Measurements from ENCODE around the gene AQP3. TPM values are rescaled to one million over a fixed set of nuclear protein-coding genes. Genes with fewer than 3 reads are reported as not detected.

Gene AQP3
- total and polyA plus RNA-seq, 2 of the 8 experiments (the other 6 are each of a cell fraction or from before 2014, with no cell fraction given), result 2.6 to 7.6 TPM

- POLR2A ChIA-PET (ENCODE audit: partially characterized antibody), result interaction anchor here (0.6 to 0.9 kb wide), 3 partner anchors 9 to 29 kb away, joined by 3 to 4 read pairs (median 3); no protein-coding TSS in a partner anchor
- H3K27me3 ChIP-seq (replicated peaks in 1 of 4; ENCODE audit: control insufficient read depth in 3 of 4, extremely low read depth in 1 of 4, insufficient read depth in 3 of 4, low read length in 3 of 4), result no peaks in the 10 kb centered on the region
- no peak overlapping the region for H2AK5ac ChIP-seq (ENCODE audit: low read depth, low read length)
- H3K56ac ChIP-seq (replicated peaks; ENCODE audit: insufficient read length, low read depth, low read length), result no peak overlapping the region
- no peak overlapping the region for H3K23ac ChIP-seq (ENCODE audit: insufficient read length)
- no peak overlapping the region for H3K4me3 ChIP-seq (ENCODE audit: extremely low read depth in 1 of 4, insufficient read depth in 2 of 4, low read depth in 3 of 4, low read length in 4 of 4)
- H3K27ac ChIP-seq (ENCODE audit: low read depth, low read length), result no peak overlapping the region
- H4K8ac ChIP-seq (ENCODE audit: extremely low read depth, insufficient read depth, low read length), result no peak overlapping the region
- no peak overlapping the region for H2BK20ac ChIP-seq (ENCODE audit: low read length)
- H3K9ac ChIP-seq (replicated peaks in 1 of 4; ENCODE audit: extremely low read depth in 1 of 4, low read depth in 3 of 4, low read length in 3 of 4), result no peak overlapping the region
- H2BK15ac ChIP-seq (ENCODE audit: low read length), result no peak overlapping the region; the same call in 1 of the 2 replicates
- no peak overlapping the region for H3K18ac ChIP-seq (ENCODE audit: extremely low read depth, low read length)
- H2BK120ac ChIP-seq (replicated peaks; ENCODE audit: low read depth, low read length), result no peak overlapping the region
- CTCF ChIA-PET (ENCODE audit: partially characterized antibody), result interaction anchor here (1.0 to 6.2 kb wide), 9 partner anchors 13 to 60 kb away, joined by 4 to 45 read pairs (median 6); partner anchors contain the start of gene AQP3
- H3K23me2 ChIP-seq (ENCODE audit: low read depth, low read length), result no peaks in the 10 kb centered on the region
- H3K36me3 ChIP-seq (ENCODE audit: control insufficient read depth in 2 of 4, insufficient read depth in 4 of 4, low read length in 3 of 4), result no peaks in the 10 kb centered on the region
- no peaks in the 10 kb centered on the region for H3K79me1 ChIP-seq (ENCODE audit: low read depth, low read length)
- 82 to 100% methylated on average over 1 to 15 of the region's 16 CpGs for WGBS, 2 experiments (ENCODE audit: extremely low coverage in 1 of 2, insufficient coverage in 1 of 2, insufficient read length in 1 of 2, insufficient replicate concordance in 2 of 2, low coverage in 1 of 2, low lambda C conversion rate in 2 of 2, missing lambda C conversion rate in 1 of 2)
- no peaks in the 10 kb centered on the region for H3K9me3 ChIP-seq (ENCODE audit: insufficient read depth in 2 of 2, low read depth in 1 of 2, low read length in 1 of 2)
- no peak for DNase-seq (ENCODE audit: low read depth in 1 of 2, low spot score in 2 of 2)
- no peak overlapping the region for H2AFZ ChIP-seq (ENCODE audit: low read length)
- H3K4me2 ChIP-seq (ENCODE audit: insufficient read depth in 1 of 2, low read depth in 2 of 2, low read length in 2 of 2), result no peak overlapping the region
- no peak overlapping the region for H4K91ac ChIP-seq (replicated peaks; ENCODE audit: insufficient read length, low read length)
- peaks cover 0 to 2% (median 0%) of the 10 kb centered on the region in 4 experiments; a peak in 3 of 7 replicates for H3K4me1 ChIP-seq (replicated peaks in 1 of 4; ENCODE audit: control insufficient read depth in 3 of 4, insufficient read depth in 4 of 4, low read length in 3 of 4)
- H4K20me1 ChIP-seq (replicated peaks in 1 of 2; ENCODE audit: control insufficient read depth in 1 of 2, insufficient read depth in 2 of 2, low read length in 2 of 2), result no peaks in the 10 kb centered on the region
- H3K79me2 ChIP-seq (ENCODE audit: control insufficient read depth in 1 of 2, insufficient read depth in 2 of 2, low read length in 2 of 2), result no peaks in the 10 kb centered on the region
- H2BK12ac ChIP-seq (ENCODE audit: low read depth, low read length), result 0 out of 2 replicates have a peak overlapping the region, but pooled peaks have one; percentile 43
- H3K14ac ChIP-seq (ENCODE audit: insufficient read length), result no peak overlapping the region
- no peak for TF ChIP-seq NRF1 (IDR thresholded peaks at IDR 0.05; ENCODE audit: low read depth, low read length)
- no peak overlapping the region for H3K4ac ChIP-seq (replicated peaks; ENCODE audit: insufficient read length, low read depth, low read length)
- H2BK5ac ChIP-seq (ENCODE audit: low read depth, low read length), result no peak overlapping the region
- no peak for FAIRE-seq
- no peak overlapping the region for H4K5ac ChIP-seq (ENCODE audit: insufficient read length, low read depth, low read length)
These were observed 12.9 kb downstream of the AQP3 start for GRCh38 chr9:33434317-33435105.
